NCI-H345 treated with DMSO at 0.1 percent for 48 hours (cell line): ENCODE results near the gene RGS14.

ENCODE experiments used
- DNase-seq: peaks from one replicate; lab custom pipeline; 2025; ENCODE audit not compliant: unreplicated experiment; lab: John Stamatoyannopoulos, UW

The RGS14 gene

DNA sequence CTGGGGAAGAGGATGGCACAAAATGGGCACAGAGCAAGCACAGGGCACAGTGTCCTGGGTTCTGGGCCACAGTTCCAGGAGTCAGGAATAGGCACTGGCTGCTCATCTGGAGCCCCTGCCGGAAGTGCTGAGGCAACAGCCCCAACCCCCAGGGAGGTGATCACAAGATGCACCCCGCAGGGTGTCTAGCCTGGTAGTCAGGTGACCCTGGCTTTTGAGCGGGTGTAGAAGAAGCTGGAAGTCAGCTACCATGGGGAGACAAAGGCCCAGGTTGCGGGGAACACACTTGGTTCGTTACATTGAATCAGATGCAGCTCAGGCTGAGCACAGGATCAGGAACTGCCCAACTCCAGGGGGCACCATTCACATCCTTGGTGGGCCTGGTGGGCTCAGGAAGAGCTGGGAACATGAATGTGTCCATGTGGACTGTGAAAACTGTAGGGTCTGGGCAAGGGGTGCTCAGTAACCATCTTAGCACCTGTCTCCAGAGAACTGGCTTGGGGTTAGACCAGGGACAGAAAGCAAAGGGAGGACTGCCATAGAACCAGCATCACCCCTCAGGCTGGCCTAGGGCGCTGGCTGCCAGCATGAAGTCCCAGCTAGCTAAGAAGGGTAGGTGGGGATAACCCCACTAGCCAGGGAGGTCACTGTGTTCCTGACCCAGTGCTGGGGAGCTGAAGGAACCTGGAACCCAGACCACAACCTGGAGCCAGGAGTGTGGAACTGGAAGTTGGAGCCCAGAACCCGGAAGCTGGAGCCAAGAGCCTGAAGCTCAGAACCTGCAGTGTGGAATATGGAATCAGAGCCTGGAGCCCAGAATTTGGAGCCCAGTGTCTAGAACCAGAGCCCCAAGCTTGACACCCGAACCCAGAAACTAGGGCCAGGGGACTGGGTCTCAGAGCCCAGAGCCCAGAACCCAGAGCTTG, 20.4 kb downstream of the RGS14 start:
- DNase-seq, result no peak

GRCh38 chr5:177378884-177379883, 21.5 kb downstream of the RGS14 start:
- no peak for DNase-seq

DNA sequence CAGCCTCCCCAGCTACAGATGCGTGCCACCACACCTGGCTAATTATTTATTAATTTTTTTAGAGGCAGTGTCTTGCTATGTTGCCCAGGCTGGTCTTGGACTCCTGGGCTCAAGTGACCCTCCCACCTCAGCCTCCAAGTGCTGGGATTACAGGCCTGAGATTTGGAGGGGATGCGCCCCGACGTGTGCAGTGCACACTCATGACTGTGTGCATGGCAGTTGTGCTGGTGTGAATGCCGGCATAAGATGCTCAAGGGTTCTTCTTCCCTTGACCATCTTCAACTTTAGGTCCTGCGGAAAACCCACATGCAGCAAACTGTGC, 23.0 kb downstream of the RGS14 start:
- DNase-seq, result no peak

DNA sequence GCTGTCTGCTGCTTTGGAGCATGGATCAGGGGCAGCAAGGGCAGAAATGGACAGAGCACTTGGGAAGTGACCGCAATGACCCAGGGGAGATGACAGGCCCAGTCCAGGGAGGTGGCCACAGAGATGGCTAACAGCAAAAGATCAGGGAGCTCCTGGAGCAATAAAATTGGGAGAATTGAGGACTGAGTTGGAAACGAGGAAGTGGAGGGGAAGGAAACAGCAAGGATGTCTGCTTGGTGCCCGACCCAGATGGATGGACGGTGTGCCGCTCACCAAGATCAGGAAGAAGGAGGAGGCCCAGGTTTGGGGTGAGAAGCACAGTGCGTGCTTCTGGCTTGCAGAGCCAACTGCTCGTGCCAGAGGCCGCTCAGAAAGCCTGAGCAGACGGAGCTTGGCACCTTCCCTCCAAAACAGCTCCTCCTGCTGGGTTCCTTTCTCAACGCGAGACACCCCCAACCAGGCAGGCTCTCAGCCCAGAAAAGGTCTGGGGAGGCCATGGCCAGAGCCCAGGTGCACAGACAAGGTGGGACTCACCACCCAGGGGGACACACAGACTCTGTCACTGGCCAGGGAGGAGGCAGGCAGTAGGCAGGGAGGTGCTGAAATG, 24.8 kb downstream of the RGS14 start:
- no peak for DNase-seq

DNA sequence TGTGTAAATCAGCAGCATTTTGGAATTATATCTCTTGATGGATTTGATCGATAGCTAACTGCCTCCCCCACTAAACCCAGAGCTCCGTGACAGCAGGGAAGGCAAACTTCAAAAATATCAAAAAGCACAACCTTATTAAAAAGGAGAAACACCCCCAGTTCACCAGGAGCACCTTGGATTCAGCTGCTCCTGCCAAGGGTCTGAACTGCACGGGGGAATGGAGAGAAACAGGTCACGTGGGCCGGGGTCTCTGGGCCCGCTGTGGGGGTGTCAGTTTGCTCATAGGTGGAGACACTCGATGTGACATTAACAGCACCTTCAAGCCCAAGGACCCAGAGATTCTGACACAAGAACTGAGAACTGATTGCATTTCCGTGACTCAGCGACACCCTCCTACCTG, 25.5 kb downstream of the RGS14 start:
- no peak for DNase-seq

- DNase-seq, result no peak
Measured at GRCh38 chr5:177384134-177384533, 26.4 kb downstream of the RGS14 start, which contains the start of gene SLC34A1. Gene SLC34A1 (plus strand): TSS chr5:177384434. CDS start chr5:177385742, 1,308 bp downstream.

DNA sequence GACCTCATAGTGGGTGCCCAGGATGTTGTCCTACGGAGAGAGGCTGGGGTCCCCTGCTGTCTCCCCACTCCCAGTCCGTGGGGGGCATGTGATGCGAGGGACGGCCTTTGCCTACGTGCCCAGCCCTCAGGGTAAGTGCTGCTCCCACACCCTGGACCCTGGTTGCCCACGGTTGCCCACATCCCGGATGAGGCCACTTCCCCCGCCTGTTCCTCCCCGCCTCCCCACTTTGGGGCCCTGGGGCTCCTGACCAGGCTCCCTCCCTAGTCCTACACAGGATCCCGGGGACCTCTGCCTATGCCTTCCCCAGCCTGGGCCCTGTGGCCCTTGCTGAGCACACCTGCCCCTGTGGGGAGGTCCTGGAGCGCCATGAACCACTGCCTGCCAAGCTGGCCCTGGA, 28.0 kb downstream of the RGS14 start:
- DNase-seq, result no peak

DNA sequence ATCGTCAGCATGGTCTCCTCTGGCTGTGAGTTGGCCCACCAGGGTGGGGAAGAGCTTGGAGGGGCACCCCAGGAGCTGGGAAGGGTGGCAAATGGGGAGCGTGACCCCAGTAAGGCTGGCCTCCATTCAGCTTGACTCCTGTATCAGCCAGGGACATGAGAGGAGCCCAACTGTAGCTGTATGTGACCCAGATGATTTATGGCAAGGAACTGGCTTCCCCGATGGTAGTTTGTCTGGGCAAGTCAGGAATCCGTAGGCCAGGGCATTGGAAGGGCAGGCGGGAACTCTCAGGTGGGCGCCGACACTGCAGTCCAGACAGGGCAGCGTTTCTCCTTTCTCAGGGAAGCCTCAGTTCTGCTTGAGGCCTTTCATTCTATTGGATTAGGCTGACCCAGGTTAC, 28.8 kb downstream of the RGS14 start:
- DNase-seq, result no peak

DNA sequence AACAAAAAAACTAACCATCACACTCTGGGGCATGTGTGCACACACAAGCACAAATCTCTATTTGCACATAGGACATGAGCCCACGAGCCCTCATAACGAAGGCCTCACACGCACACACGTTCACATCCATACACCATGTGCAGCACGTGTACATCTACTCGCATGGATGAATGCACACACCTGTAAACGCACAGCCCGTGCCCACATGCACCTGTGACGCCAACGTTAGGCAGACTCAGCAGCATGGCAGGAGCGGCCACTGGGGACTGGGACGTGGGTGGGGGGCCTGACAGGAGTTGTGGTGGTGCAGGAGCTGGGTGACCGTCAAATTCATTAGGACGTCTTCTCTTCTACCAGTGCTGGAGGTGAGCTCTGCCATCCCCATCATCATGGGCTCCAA, 29.7 kb downstream of the RGS14 start:
- DNase-seq, result no peak

DNA sequence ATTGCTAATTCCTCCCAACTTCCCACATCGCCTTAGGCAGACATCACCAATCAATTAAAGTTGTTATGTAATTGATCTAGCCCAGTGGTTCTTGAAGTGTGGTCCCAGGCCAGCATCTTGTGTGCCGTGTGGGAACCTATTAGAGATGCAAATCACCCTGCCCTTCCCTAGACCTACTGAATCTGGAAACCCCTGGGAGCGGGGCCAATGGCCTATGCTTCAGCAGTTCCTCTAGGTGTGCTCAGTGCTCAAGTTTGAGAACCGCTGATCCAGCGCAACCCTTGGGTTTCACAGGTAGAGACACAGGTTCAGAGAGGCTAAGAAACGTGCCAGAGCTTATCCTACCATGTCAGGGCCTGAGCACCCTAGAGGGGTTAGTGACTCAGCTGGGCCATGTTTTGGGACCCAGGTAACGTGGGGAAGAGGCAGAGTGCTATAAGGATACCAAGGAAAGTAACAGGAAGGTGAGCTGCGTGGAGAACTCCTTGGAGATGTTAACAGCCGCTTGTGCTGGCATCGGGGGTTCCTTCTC, 30.9 kb downstream of the RGS14 start:
- no peak for DNase-seq

- DNase-seq, result no peak
Measured at GRCh38 chr5:177389241-177390169, 31.8 kb downstream of the RGS14 start.

GRCh38 chr5:177390363-177391300, 32.9 kb downstream of the RGS14 start:
- DNase-seq, result peak; percentile 72

GRCh38 chr5:177392765-177393164, 35.0 kb downstream of the RGS14 start:
- no peak for DNase-seq

DNA sequence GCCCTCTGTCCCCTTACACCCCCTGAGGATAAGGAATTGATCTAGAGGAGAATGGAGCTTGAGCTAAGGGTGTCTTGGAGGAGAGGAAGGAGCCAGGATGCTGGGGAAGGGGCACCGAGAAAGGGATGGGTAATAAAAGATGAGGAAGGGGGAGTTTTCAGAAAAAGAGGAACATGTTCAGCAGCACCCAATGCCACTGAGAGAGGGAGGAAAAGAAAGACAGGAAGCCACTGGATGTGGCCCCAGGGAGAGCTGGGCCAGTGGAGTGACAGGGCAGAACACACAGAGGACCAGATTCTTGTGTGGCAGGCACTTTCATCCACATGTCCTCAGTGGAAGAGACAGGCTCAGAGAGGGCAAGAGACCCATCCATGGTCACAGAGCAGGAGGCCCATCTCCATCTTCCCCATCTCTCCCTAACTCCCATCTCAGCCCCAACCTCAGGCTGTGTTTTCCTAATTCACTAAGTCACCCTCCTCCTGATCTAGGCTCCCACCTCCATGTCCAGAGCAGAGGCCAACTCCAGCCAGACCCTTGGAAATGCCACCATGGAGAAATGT, 35.6 kb downstream of the RGS14 start:
- no peak for DNase-seq

- DNase-seq, result no peak
Measured at GRCh38 chr5:177393990-177394389, 36.3 kb downstream of the RGS14 start.

DNA sequence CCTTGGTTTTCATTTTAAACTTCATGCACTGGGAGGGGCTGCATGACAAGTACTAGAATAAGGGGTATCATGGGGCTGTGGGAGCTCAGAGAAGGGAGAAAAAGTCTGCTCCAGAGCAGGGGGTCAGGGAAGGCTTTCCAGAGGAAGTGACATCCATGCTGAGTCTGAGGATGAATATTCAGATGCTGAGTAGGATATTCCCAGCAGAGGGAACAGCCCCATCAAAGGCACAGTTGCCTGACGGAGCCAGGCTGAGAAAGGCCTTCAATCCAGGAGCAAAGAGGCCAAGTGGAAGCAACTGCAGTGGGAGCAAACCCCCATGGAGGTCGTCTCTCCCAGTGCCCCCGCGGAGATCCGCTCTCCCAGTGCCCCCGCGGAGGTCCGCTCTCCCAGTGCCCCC, 38.4 kb downstream of the RGS14 start:
- no peak for DNase-seq

DNA sequence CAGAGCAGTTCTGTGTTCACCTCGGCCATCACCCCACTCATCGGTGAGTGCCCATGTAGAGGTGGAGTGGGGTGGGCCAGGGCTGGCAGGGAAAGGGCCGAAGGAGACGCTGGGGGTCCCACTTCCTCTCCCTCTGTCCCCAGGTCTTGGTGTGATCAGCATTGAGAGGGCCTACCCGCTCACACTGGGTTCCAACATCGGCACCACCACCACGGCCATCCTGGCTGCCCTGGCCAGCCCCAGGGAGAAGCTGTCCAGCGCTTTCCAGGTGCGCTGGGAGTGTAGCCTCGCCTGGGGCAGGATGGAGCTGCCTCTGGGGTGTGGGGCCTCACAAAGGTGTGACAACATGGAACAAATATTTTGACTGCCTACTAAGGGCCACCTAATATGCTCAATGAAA, 39.1 kb downstream of the RGS14 start:
- DNase-seq, result no peak

GRCh38 chr5:177397875-177398390, 40.2 kb downstream of the RGS14 start:
- DNase-seq, result no peak
